ENCODE results near the gene GLI2.
A peak's percentile ranks its signal among the peaks of the same experiment; 100 is the strongest.

Gene GLI2

GRCh38 chr2:120732506-120733237 lies 3.0 kb upstream of the GLI2 start:
- no peak for TF ChIP-seq CTCF (IDR thresholded peaks at IDR 0.05; ENCODE audit: insufficient read depth, low read length, missing control alignments)
- CTCF ChIA-PET: interaction anchor here (0.6 to 3.0 kb wide), 5 partner anchors 11 to 339 kb away, joined by 3 to 15 read pairs (median 3); no protein-coding TSS in a partner anchor
- POLR2A ChIA-PET: interaction anchor here (0.5 kb wide), 1 partner anchor 21 kb away, joined by 3 read pairs; no protein-coding TSS in a partner anchor
- no peak overlapping the region for H3K4me3 ChIP-seq (ENCODE audit: low read depth, low read length)
- no peak for DNase-seq (ENCODE audit: low read depth, low spot score)

DNA sequence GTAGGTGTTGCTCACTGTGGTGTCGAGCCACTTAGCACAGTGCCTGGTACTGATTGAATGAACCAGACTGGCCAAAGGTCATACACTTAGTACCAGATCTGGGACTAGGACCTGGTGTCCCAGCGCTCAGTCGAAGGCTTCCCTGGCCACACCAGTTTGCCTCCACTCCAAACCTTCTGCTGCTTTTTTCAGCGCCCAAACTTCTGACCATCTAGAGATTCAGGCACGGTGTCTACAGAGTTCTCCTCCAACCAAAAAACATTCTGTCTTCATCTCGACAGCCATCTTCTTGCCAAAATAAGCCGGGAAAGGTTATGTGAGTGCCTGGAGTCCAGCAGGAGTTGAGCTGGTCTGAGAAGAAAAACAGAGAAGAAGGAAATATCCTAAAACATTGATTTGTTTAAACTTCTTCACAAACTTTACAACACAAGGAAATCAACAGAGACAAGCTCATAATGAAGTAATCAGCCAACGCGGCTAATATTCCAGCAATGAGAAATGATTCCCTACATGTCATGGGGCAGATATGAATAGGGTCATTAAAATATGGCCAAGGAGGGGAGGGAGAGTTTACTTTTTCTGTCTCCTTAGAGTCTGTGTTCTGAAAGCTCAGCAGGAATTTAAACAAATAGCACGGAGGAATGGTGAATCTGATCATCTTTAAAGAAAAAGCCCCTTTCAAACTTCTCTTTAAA lies 2.3 kb upstream of the GLI2 start:
- ChIA-PET POLR2A (no interaction called here), CTCF (interaction anchor here (0.6 to 3.0 kb wide), 5 partner anchors 12 to 338 kb away, joined by 3 to 15 read pairs (median 3); no protein-coding TSS in a partner anchor)
- no peak for TF ChIP-seq CTCF (IDR thresholded peaks at IDR 0.05; ENCODE audit: insufficient read depth, low read length, missing control alignments)
- no peak overlapping the region for H3K4me3 ChIP-seq (ENCODE audit: low read depth, low read length)
- DNase-seq (ENCODE audit: low read depth, low spot score): no peak

- peak overlapping the region; percentile 88 for H3K4me3 ChIP-seq (ENCODE audit: low read depth, low read length)
- TF ChIP-seq CTCF (IDR thresholded peaks at IDR 0.05; ENCODE audit: insufficient read depth, low read length, missing control alignments): no peak
- ChIA-PET CTCF (interaction anchor here (0.6 to 3.0 kb wide), 21 partner anchors 13 to 344 kb away, joined by 3 to 15 read pairs (median 3); no protein-coding TSS in a partner anchor), POLR2A (interaction anchor here (1.4 to 2.2 kb wide), 3 partner anchors 127 to 340 kb away, joined by 4 to 9 read pairs (median 7); no protein-coding TSS in a partner anchor)
- DNase-seq (ENCODE audit: low read depth, low spot score): no peak
These were observed 577 bp upstream of the GLI2 start for GRCh38 chr2:120734930-120735651.

GRCh38 chr2:120736202-120736623 lies 545 bp downstream of the GLI2 start:
- no peak for DNase-seq (ENCODE audit: low read depth, low spot score)
- CTCF ChIA-PET: interaction anchor here (0.6 to 3.3 kb wide), 19 partner anchors 9 to 345 kb away, joined by 3 to 16 read pairs (median 3); no protein-coding TSS in a partner anchor
- POLR2A ChIA-PET: interaction anchor here (0.8 to 2.5 kb wide), 5 partner anchors 20 to 199 kb away, joined by 3 to 11 read pairs (median 4); no protein-coding TSS in a partner anchor
- peak overlapping the region; percentile 88 for H3K4me3 ChIP-seq (ENCODE audit: low read depth, low read length)
- no peak for TF ChIP-seq CTCF (IDR thresholded peaks at IDR 0.05; ENCODE audit: insufficient read depth, low read length, missing control alignments)

- peak; percentile 84 for DNase-seq (ENCODE audit: low read depth, low spot score)
- H3K4me3 ChIP-seq (ENCODE audit: low read depth, low read length): peak overlapping the region; percentile 88
- TF ChIP-seq CTCF (IDR thresholded peaks at IDR 0.05; ENCODE audit: insufficient read depth, low read length, missing control alignments): no peak
- CTCF ChIA-PET: interaction anchor here (0.6 to 3.3 kb wide), 10 partner anchors 11 to 344 kb away, joined by 3 to 16 read pairs (median 3); no protein-coding TSS in a partner anchor
- POLR2A ChIA-PET: interaction anchor here (0.6 to 2.5 kb wide), 19 partner anchors 13 to 339 kb away, joined by 3 to 12 read pairs (median 5); no protein-coding TSS in a partner anchor
These were observed 1.1 kb downstream of the GLI2 start for GRCh38 chr2:120736624-120737339.
